ENCODE data around the gene FCGR2B.

The FCGR2B gene

GRCh38 chr1:161678500-161678899 lies 15.6 kb downstream of the FCGR2B start:
- peaks cover 0 to under 1% of the 10 kb centered on the region in 2 donors for H3K4me1 ChIP-seq (ENCODE audit: control insufficient read depth in 2 of 2, insufficient read depth in 1 of 2, low read depth in 1 of 2, low read length in 2 of 2)
- H3K9me3 ChIP-seq (replicated peaks in 1 of 2; ENCODE audit: control insufficient read depth in 2 of 2, insufficient read depth in 1 of 2, low read depth in 1 of 2, low read length in 2 of 2): no peaks in the 10 kb centered on the region
- H3K4me3 ChIP-seq (ENCODE audit: low read length in 2 of 2): no peak overlapping the region
- no peak overlapping the region for H3K14ac ChIP-seq (ENCODE audit: low read length)
- no peak for DNase-seq (ENCODE audit: low spot score)
- H2BK5ac ChIP-seq (ENCODE audit: low read length): no peak overlapping the region
- H2AK5ac ChIP-seq (ENCODE audit: low read depth, low read length): no peak overlapping the region
- WGBS, 2 donors (ENCODE audit: extremely low coverage in 2 of 2, insufficient read length in 2 of 2, insufficient replicate concordance in 1 of 2): no CpG with 5 or more reads among the region's 3 CpGs
- H2BK12ac ChIP-seq (ENCODE audit: low read length): no peak overlapping the region
- H3K36me3 ChIP-seq (replicated peaks in 1 of 2; ENCODE audit: control insufficient read depth in 2 of 2, insufficient read depth in 2 of 2, low read length in 2 of 2): no peaks in the 10 kb centered on the region
- H4K91ac ChIP-seq (ENCODE audit: low read depth, low read length, poor library complexity): no peak overlapping the region
- no peak overlapping the region for H2AFZ ChIP-seq (ENCODE audit: low read length)
- no peak overlapping the region for H2BK15ac ChIP-seq (ENCODE audit: low read length)
- no peak overlapping the region for H3K23ac ChIP-seq (ENCODE audit: low read depth, low read length, poor library complexity)
- H3K27ac ChIP-seq (replicated peaks; ENCODE audit: low read length): no peak overlapping the region
- no peaks in the 10 kb centered on the region for H3K79me1 ChIP-seq (ENCODE audit: low read depth, low read length)
- H3K18ac ChIP-seq (ENCODE audit: low read length): no peak overlapping the region
- peaks cover 0 to 21% (median 0%) of the 10 kb centered on the region in 3 experiments for H3K27me3 ChIP-seq (ENCODE audit: control insufficient read depth in 3 of 3, insufficient read depth in 3 of 3, low read depth in 1 of 3, low read length in 3 of 3)
- no peak overlapping the region for H2BK120ac ChIP-seq (ENCODE audit: low read depth, low read length)
- H3K4ac ChIP-seq (ENCODE audit: low read length): no peak overlapping the region
- H3K9ac ChIP-seq (ENCODE audit: low read depth, low read length, poor library complexity): no peak overlapping the region
- H3K4me2 ChIP-seq (ENCODE audit: insufficient read depth, low read length, poor library complexity, severe bottlenecking): no peak overlapping the region
- H4K8ac ChIP-seq (ENCODE audit: low read depth, low read length): no peak overlapping the region

- Histone ChIP-seq H3K9ac (ENCODE audit: low read depth, low read length, poor library complexity) (no peak overlapping the region), H3K4me1 (ENCODE audit: control insufficient read depth in 2 of 2, insufficient read depth in 1 of 2, low read depth in 1 of 2, low read length in 2 of 2) (no peaks in the 10 kb centered on the region), H3K4ac (ENCODE audit: low read length) (no peak overlapping the region), H3K4me2 (ENCODE audit: insufficient read depth, low read length, poor library complexity, severe bottlenecking) (no peak overlapping the region), H3K79me1 (ENCODE audit: low read depth, low read length) (no peaks in the 10 kb centered on the region), H3K18ac (ENCODE audit: low read length) (no peak overlapping the region), H4K8ac (ENCODE audit: low read depth, low read length) (no peak overlapping the region), H2BK120ac (ENCODE audit: low read depth, low read length) (no peak overlapping the region), H3K23ac (ENCODE audit: low read depth, low read length, poor library complexity) (no peak overlapping the region), H3K14ac (ENCODE audit: low read length) (no peak overlapping the region), H2BK15ac (ENCODE audit: low read length) (no peak overlapping the region), H4K91ac (ENCODE audit: low read depth, low read length, poor library complexity) (no peak overlapping the region), H3K36me3 (replicated peaks in 1 of 2; ENCODE audit: control insufficient read depth in 2 of 2, insufficient read depth in 2 of 2, low read length in 2 of 2) (no peaks in the 10 kb centered on the region), H2AFZ (ENCODE audit: low read length) (no peak overlapping the region), H3K27me3 (ENCODE audit: control insufficient read depth in 3 of 3, insufficient read depth in 3 of 3, low read depth in 1 of 3, low read length in 3 of 3) (peaks cover 0 to 19% (median 0%) of the 10 kb centered on the region in 3 experiments), H2BK5ac (ENCODE audit: low read length) (no peak overlapping the region), H3K9me3 (replicated peaks in 1 of 2; ENCODE audit: control insufficient read depth in 2 of 2, insufficient read depth in 1 of 2, low read depth in 1 of 2, low read length in 2 of 2) (no peaks in the 10 kb centered on the region), H3K4me3 (ENCODE audit: low read length in 2 of 2) (no peak overlapping the region), H2BK12ac (ENCODE audit: low read length) (no peak overlapping the region), H3K27ac (replicated peaks; ENCODE audit: low read length) (no peak overlapping the region), H2AK5ac (ENCODE audit: low read depth, low read length) (no peak overlapping the region)
- WGBS, 2 donors (ENCODE audit: extremely low coverage in 2 of 2, insufficient read length in 2 of 2, insufficient replicate concordance in 1 of 2): no CpG with 5 or more reads among the region's 3 CpGs
- DNase-seq (ENCODE audit: low spot score): no peak
Observed at GRCh38 chr1:161681879-161682278, 18.9 kb downstream of the FCGR2B start.

- Histone ChIP-seq H3K9ac (ENCODE audit: low read depth, low read length, poor library complexity) (no peak overlapping the region), H3K4me3 (ENCODE audit: low read length in 2 of 2) (no peak overlapping the region), H2AFZ (ENCODE audit: low read length) (no peak overlapping the region), H3K18ac (ENCODE audit: low read length) (no peak overlapping the region), H3K27me3 (ENCODE audit: control insufficient read depth in 3 of 3, insufficient read depth in 3 of 3, low read depth in 1 of 3, low read length in 3 of 3) (peaks cover 0 to 7% (median 0%) of the 10 kb centered on the region in 3 experiments), H3K14ac (ENCODE audit: low read length) (no peak overlapping the region), H3K4ac (ENCODE audit: low read length) (no peak overlapping the region), H3K23ac (ENCODE audit: low read depth, low read length, poor library complexity) (no peak overlapping the region), H2AK5ac (ENCODE audit: low read depth, low read length) (no peak overlapping the region), H3K27ac (replicated peaks; ENCODE audit: low read length) (no peak overlapping the region), H4K91ac (ENCODE audit: low read depth, low read length, poor library complexity) (no peak overlapping the region), H3K36me3 (replicated peaks in 1 of 2; ENCODE audit: control insufficient read depth in 2 of 2, insufficient read depth in 2 of 2, low read length in 2 of 2) (no peaks in the 10 kb centered on the region), H4K8ac (ENCODE audit: low read depth, low read length) (no peak overlapping the region), H3K4me1 (ENCODE audit: control insufficient read depth in 2 of 2, insufficient read depth in 1 of 2, low read depth in 1 of 2, low read length in 2 of 2) (no peaks in the 10 kb centered on the region), H3K9me3 (replicated peaks in 1 of 2; ENCODE audit: control insufficient read depth in 2 of 2, insufficient read depth in 1 of 2, low read depth in 1 of 2, low read length in 2 of 2) (no peaks in the 10 kb centered on the region), H2BK120ac (ENCODE audit: low read depth, low read length) (no peak overlapping the region), H2BK5ac (ENCODE audit: low read length) (no peak overlapping the region), H3K79me1 (ENCODE audit: low read depth, low read length) (no peaks in the 10 kb centered on the region), H3K4me2 (ENCODE audit: insufficient read depth, low read length, poor library complexity, severe bottlenecking) (no peak overlapping the region), H2BK15ac (ENCODE audit: low read length) (no peak overlapping the region), H2BK12ac (ENCODE audit: low read length) (no peak overlapping the region)
- DNase-seq (ENCODE audit: low spot score): no peak
- WGBS, 2 donors (ENCODE audit: extremely low coverage in 2 of 2, insufficient read length in 2 of 2, insufficient replicate concordance in 1 of 2): no CpG with 5 or more reads among the region's 3 CpGs
Observed at GRCh38 chr1:161688946-161689345, 26.0 kb downstream of the FCGR2B start.

GRCh38 chr1:161691846-161692245 lies 28.9 kb downstream of the FCGR2B start:
- no peak overlapping the region for H4K91ac ChIP-seq (ENCODE audit: low read depth, low read length, poor library complexity)
- no peak overlapping the region for H3K14ac ChIP-seq (ENCODE audit: low read length)
- H3K79me1 ChIP-seq (ENCODE audit: low read depth, low read length): no peaks in the 10 kb centered on the region
- no peak overlapping the region for H2BK15ac ChIP-seq (ENCODE audit: low read length)
- H3K23ac ChIP-seq (ENCODE audit: low read depth, low read length, poor library complexity): no peak overlapping the region
- no CpG with 5 or more reads among the region's 3 CpGs for WGBS, 2 donors (ENCODE audit: extremely low coverage in 2 of 2, insufficient read length in 2 of 2, insufficient replicate concordance in 1 of 2)
- no peaks in the 10 kb centered on the region for H3K9me3 ChIP-seq (replicated peaks in 1 of 2; ENCODE audit: control insufficient read depth in 2 of 2, insufficient read depth in 1 of 2, low read depth in 1 of 2, low read length in 2 of 2)
- H3K27me3 ChIP-seq (ENCODE audit: control insufficient read depth in 3 of 3, insufficient read depth in 3 of 3, low read depth in 1 of 3, low read length in 3 of 3): no peaks in the 10 kb centered on the region
- no peak overlapping the region for H2BK120ac ChIP-seq (ENCODE audit: low read depth, low read length)
- H3K9ac ChIP-seq (ENCODE audit: low read depth, low read length, poor library complexity): no peak overlapping the region
- no peaks in the 10 kb centered on the region for H3K4me1 ChIP-seq (ENCODE audit: control insufficient read depth in 2 of 2, insufficient read depth in 1 of 2, low read depth in 1 of 2, low read length in 2 of 2)
- H3K18ac ChIP-seq (ENCODE audit: low read length): no peak overlapping the region
- H4K8ac ChIP-seq (ENCODE audit: low read depth, low read length): no peak overlapping the region
- H3K4me3 ChIP-seq (ENCODE audit: low read length in 2 of 2): no peak overlapping the region
- H2AK5ac ChIP-seq (ENCODE audit: low read depth, low read length): no peak overlapping the region
- no peak overlapping the region for H3K4ac ChIP-seq (ENCODE audit: low read length)
- H3K27ac ChIP-seq (replicated peaks; ENCODE audit: low read length): no peak overlapping the region
- H2BK5ac ChIP-seq (ENCODE audit: low read length): no peak overlapping the region
- no peak overlapping the region for H3K4me2 ChIP-seq (ENCODE audit: insufficient read depth, low read length, poor library complexity, severe bottlenecking)
- DNase-seq (ENCODE audit: low spot score): no peak
- no peak overlapping the region for H2BK12ac ChIP-seq (ENCODE audit: low read length)
- H3K36me3 ChIP-seq (replicated peaks in 1 of 2; ENCODE audit: control insufficient read depth in 2 of 2, insufficient read depth in 2 of 2, low read length in 2 of 2): no peaks in the 10 kb centered on the region
- no peak overlapping the region for H2AFZ ChIP-seq (ENCODE audit: low read length)

All from neuronal stem cell (in vitro differentiated cells).